WTC11 (cell line): Measurements from ENCODE around the gene STK11. TPM values are rescaled to one million over a fixed set of nuclear protein-coding genes. Genes with fewer than 3 reads are reported as not detected.

Source experiments
- ATAC-seq: fragments of 200-7000 bp; cut with Tn5 transposase; 2 replicates; pipeline ENCODE4 v1.10.0; 2021; ENCODE audit warnings: mild to moderate bottlenecking, moderate library complexity
- CTCF ChIA-PET: fragments of 300-600 bp; sonication (Branson Sonifier 250); formaldehyde crosslinking; loops from one replicate; lab custom pipeline; 2021; ENCODE audit warnings: antibody characterized with exemption; lab: Charles Lee
- POLR2A ChIA-PET: fragments of 350-600 bp; sonication (Branson Sonifier 250); formaldehyde crosslinking; loops from one replicate; lab custom pipeline; 2021; ENCODE audit warnings: antibody characterized with exemption; lab: Charles Lee
- DNase-seq: peaks from one replicate; pipeline ENCODE4 v3.0.0; 2021; ENCODE audit warnings: low spot score
- H3K27ac Mint-ChIP-seq: 2 replicates; pipeline ENCODE4 v1.8.0; 2021; ENCODE audit warnings: mixed read lengths
- H3K27me3 Mint-ChIP-seq: 2 replicates; pipeline ENCODE4 v1.8.0; 2021; ENCODE audit warnings: low read depth, mild to moderate bottlenecking, moderate library complexity, mixed read lengths
- H3K36me3 Mint-ChIP-seq: 2 replicates; pipeline ENCODE4 v1.8.0; 2021; ENCODE audit warnings: mixed read lengths
- H3K4me1 Mint-ChIP-seq: 2 replicates; pipeline ENCODE4 v1.8.0; 2022; ENCODE audit warnings: mixed read lengths
- H3K4me3 Mint-ChIP-seq: 2 replicates; pipeline ENCODE4 v1.8.0; 2021; ENCODE audit warnings: mild to moderate bottlenecking, moderate library complexity, mixed read lengths
- H3K9me3 Mint-ChIP-seq: 2 replicates; pipeline ENCODE4 v1.8.0; 2021; ENCODE audit warnings: mixed read lengths
- ATF2 ChIP-seq: sonication (generic); formaldehyde crosslinking; IDR thresholded peaks from 2 replicates; pipeline ENCODE4 v1.8.1; 2022; ENCODE audit warnings: low read depth, missing genetic modification reagents, borderline replicate concordance
- CTCF ChIP-seq: fragments of 200-600 bp; IDR thresholded peaks from 2 replicates; pipeline ENCODE4 v1.8.0; 2022; ENCODE audit warnings: antibody characterized with exemption
- FOXP4 ChIP-seq: sonication (generic); formaldehyde crosslinking; IDR thresholded peaks from 2 replicates; pipeline ENCODE4 v1.8.0; 2022; ENCODE audit warnings: mild to moderate bottlenecking, missing genetic modification reagents
- GABPB1 ChIP-seq: sonication (generic); formaldehyde crosslinking; IDR thresholded peaks from 2 replicates; pipeline ENCODE4 v1.8.1; 2023; ENCODE audit warnings: mild to moderate bottlenecking, missing genetic modification reagents
- GTF2I ChIP-seq: fragments of 250-450 bp; sonication (Bioruptor Pico); conservative IDR thresholded peaks from 2 replicates; pipeline ENCODE4 v1.4.0; 2021; ENCODE audit warnings: mild to moderate bottlenecking
- HMGA2 ChIP-seq: fragments of 250-450 bp; sonication (Bioruptor Pico); IDR thresholded peaks from 2 replicates; pipeline ENCODE4 v1.4.0; 2021; ENCODE audit warnings: mild to moderate bottlenecking, moderate library complexity
- JAZF1 ChIP-seq: fragments of 250-450 bp; sonication (Bioruptor Pico); IDR thresholded peaks from 2 replicates; pipeline ENCODE4 v1.9.0; 2021; ENCODE audit warnings: moderate library complexity, mild to moderate bottlenecking, inconsistent platforms
- JUN ChIP-seq: sonication (generic); formaldehyde crosslinking; IDR thresholded peaks from 2 replicates; pipeline ENCODE4 v1.8.0; 2023; ENCODE audit warnings: mild to moderate bottlenecking, missing genetic modification reagents
- KAT7 ChIP-seq: sonication (generic); formaldehyde crosslinking; IDR thresholded peaks from 2 replicates; pipeline ENCODE4 v1.8.1; 2023; ENCODE audit warnings: missing genetic modification reagents, mild to moderate bottlenecking, borderline replicate concordance
- RORB ChIP-seq: fragments of 250-450 bp; sonication (Bioruptor Pico); IDR thresholded peaks from 2 replicates; pipeline ENCODE4 v1.9.0; 2021; ENCODE audit warnings: mild to moderate bottlenecking
- TEAD1 ChIP-seq: sonication (generic); formaldehyde crosslinking; IDR thresholded peaks from 2 replicates; pipeline ENCODE4 v1.8.0; 2022; ENCODE audit warnings: mild to moderate bottlenecking, missing genetic modification reagents
- TEAD4 ChIP-seq: sonication (generic); formaldehyde crosslinking; IDR thresholded peaks from 2 replicates; pipeline ENCODE4 v1.8.0; 2022; ENCODE audit warnings: mild to moderate bottlenecking, missing genetic modification reagents
- ZBTB21 ChIP-seq: sonication (generic); formaldehyde crosslinking; IDR thresholded peaks from 2 replicates; pipeline ENCODE4 v1.8.1; 2023; ENCODE audit warnings: mild to moderate bottlenecking, missing genetic modification reagents, borderline replicate concordance
- ZNF121 ChIP-seq: sonication (generic); formaldehyde crosslinking; IDR thresholded peaks from 2 replicates; pipeline ENCODE4 v1.8.0; 2023; ENCODE audit warnings: missing genetic modification reagents
- ZNF671 ChIP-seq: fragments of 250-450 bp; sonication (Bioruptor Pico); IDR thresholded peaks from 2 replicates; pipeline ENCODE4 v1.8.0; 2021; ENCODE audit warnings: mild to moderate bottlenecking
- total RNA-seq: library from RNA; stranded (reverse); gene quantifications from 3 replicates; pipeline ENCODE4 v1.2.3, GENCODE V29; 2021
- TF ChIP-seq, protein P1 (sequence below): sonication (generic); formaldehyde crosslinking; IDR thresholded peaks from 2 replicates; pipeline ENCODE4 v1.8.0; 2022; ENCODE audit warnings: mild to moderate bottlenecking, missing genetic modification reagents
- TF ChIP-seq, protein P2 (sequence below): fragments of 250-450 bp; sonication (Bioruptor Pico); conservative IDR thresholded peaks from 2 replicates; pipeline ENCODE4 v1.9.0; 2021; ENCODE audit warnings: mild to moderate bottlenecking
- TF ChIP-seq, protein P3 (sequence below): sonication (generic); formaldehyde crosslinking; IDR thresholded peaks from 2 replicates; pipeline ENCODE4 v1.8.1; 2023; ENCODE audit warnings: mild to moderate bottlenecking, missing genetic modification reagents, borderline replicate concordance
- TF ChIP-seq, protein P4 (sequence below): sonication (generic); formaldehyde crosslinking; IDR thresholded peaks from 2 replicates; pipeline ENCODE4 v1.8.0; 2022; ENCODE audit warnings: missing genetic modification reagents

STK11 gene
- total RNA-seq, 1 experiment from 2014 or later: 112 TPM

GRCh38 chr19:1183543-1184172, 21.9 kb upstream of the STK11 start:
- CTCF ChIA-PET: interaction anchor here (1.7 kb wide), 1 partner anchor 70 kb away, joined by 6 read pairs; no protein-coding TSS in a partner anchor
- no peaks in the 10 kb centered on the region; the same call in 1 of the 2 replicates for H3K27me3 Mint-ChIP-seq
- DNase-seq (no peak), ATAC-seq (no peak)
- POLR2A ChIA-PET: no interaction called here
- H3K4me1 Mint-ChIP-seq: peaks cover 15% of the 10 kb centered on the region
- no peak overlapping the region for H3K27ac Mint-ChIP-seq
- no peak overlapping the region for H3K4me3 Mint-ChIP-seq
- no peaks in the 10 kb centered on the region for H3K9me3 Mint-ChIP-seq
- TF ChIP-seq TEAD4 (CRISPR knock-in tag) (no peak), HMGA2 (no peak), RORB (no peak), JAZF1 (CRISPR knock-in tag) (no peak), FOXP4 (CRISPR knock-in tag) (no peak), JUN (no peak), GABPB1 (CRISPR knock-in tag) (no peak; the same call in 1 of the 2 replicates), ZBTB21 (CRISPR knock-in tag) (no peak), GTF2I (no peak), KAT7 (CRISPR knock-in tag) (no peak)
- TF ChIP-seq, protein P1, sequence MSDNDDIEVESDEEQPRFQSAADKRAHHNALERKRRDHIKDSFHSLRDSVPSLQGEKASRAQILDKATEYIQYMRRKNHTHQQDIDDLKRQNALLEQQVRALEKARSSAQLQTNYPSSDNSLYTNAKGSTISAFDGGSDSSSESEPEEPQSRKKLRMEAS (CRISPR knock-in tag): no peak
- H3K36me3 Mint-ChIP-seq: no peaks in the 10 kb centered on the region

DNA sequence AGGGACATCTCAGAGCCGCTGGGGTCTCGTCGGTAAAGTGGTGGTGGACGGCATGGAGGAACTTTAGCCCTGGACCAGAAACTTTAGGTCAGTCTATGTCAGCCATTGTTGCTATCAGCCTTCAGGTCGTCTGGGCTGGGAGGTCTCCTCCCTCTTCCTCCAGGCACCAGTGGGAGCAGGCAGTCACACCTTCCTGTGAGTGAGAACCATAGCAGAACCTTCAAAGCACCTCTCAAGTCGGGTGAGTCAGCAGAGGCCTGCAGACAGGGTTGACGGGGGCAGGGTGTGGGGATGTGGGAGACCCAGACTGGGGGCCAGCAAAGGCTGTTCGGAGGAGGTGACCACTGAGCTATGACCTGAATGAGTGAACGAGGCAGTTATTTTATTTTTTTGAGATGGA, 16.2 kb upstream of the STK11 start:
- Mint-ChIP-seq H3K36me3 (no peaks in the 10 kb centered on the region), H3K4me3 (no peak overlapping the region), H3K4me1 (peaks cover 4% of the 10 kb centered on the region; the same call in 1 of the 2 replicates), H3K9me3 (no peaks in the 10 kb centered on the region), H3K27me3 (no peaks in the 10 kb centered on the region; the same call in 1 of the 2 replicates), H3K27ac (0 out of 2 replicates have a peak overlapping the region, but pooled peaks have one; percentile 23)
- ATAC-seq: no peak
- ChIA-PET POLR2A (no interaction called here), CTCF (interaction anchor here (1.0 to 6.7 kb wide), 2 partner anchors 77 kb away, joined by 3 to 69 read pairs; no protein-coding TSS in a partner anchor)
- no peak for DNase-seq
- no peak for TF ChIP-seq ZNF671 (CRISPR knock-in tag)
- TF ChIP-seq ZNF121 (CRISPR knock-in tag): no peak
- TF ChIP-seq, protein P1 (CRISPR knock-in tag): no peak
- TF ChIP-seq ATF2 (CRISPR knock-in tag): no peak
- TF ChIP-seq, protein P2, sequence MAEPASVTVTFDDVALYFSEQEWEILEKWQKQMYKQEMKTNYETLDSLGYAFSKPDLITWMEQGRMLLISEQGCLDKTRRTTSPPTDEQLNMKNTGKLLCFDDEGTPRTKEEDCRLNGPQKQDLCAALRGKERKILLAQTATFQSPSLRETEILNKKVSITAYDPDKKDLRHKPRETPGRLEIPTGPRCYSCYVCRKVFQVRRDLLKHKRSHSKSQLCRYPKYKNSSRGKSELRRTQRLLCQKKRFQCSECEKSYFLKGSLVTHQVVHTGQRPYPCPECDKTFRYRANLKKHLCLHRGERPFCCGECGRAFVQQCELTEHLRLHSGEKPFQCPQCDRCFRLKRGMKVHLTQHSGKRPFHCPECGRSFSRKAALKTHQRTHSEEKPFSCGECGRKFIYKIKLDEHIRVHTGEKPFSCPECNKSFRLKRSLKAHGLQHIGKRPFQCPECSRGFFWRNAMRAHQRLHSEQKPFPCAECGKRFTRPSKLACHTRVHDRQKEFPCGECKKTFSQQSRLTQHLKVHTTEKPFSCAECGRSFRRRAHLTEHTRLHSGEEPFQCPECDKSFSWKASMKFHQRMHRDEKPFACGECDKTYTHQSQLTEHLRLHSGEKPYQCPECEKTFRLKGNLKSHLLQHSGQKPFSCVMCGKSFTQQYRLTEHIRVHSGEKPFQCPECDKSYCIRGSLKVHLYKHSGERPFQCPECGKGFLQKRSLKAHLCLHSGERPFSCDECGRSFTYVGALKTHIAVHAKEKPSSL (CRISPR knock-in tag): no peak
- TF ChIP-seq CTCF: no peak
- no peak for TF ChIP-seq KAT7 (CRISPR knock-in tag)
- TF ChIP-seq, protein P3, sequence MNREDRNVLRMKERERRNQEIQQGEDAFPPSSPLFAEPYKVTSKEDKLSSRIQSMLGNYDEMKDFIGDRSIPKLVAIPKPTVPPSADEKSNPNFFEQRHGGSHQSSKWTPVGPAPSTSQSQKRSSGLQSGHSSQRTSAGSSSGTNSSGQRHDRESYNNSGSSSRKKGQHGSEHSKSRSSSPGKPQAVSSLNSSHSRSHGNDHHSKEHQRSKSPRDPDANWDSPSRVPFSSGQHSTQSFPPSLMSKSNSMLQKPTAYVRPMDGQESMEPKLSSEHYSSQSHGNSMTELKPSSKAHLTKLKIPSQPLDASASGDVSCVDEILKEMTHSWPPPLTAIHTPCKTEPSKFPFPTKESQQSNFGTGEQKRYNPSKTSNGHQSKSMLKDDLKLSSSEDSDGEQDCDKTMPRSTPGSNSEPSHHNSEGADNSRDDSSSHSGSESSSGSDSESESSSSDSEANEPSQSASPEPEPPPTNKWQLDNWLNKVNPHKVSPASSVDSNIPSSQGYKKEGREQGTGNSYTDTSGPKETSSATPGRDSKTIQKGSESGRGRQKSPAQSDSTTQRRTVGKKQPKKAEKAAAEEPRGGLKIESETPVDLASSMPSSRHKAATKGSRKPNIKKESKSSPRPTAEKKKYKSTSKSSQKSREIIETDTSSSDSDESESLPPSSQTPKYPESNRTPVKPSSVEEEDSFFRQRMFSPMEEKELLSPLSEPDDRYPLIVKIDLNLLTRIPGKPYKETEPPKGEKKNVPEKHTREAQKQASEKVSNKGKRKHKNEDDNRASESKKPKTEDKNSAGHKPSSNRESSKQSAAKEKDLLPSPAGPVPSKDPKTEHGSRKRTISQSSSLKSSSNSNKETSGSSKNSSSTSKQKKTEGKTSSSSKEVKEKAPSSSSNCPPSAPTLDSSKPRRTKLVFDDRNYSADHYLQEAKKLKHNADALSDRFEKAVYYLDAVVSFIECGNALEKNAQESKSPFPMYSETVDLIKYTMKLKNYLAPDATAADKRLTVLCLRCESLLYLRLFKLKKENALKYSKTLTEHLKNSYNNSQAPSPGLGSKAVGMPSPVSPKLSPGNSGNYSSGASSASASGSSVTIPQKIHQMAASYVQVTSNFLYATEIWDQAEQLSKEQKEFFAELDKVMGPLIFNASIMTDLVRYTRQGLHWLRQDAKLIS (CRISPR knock-in tag): no peak
- no peak for TF ChIP-seq TEAD1 (CRISPR knock-in tag)
- TF ChIP-seq, protein P4, sequence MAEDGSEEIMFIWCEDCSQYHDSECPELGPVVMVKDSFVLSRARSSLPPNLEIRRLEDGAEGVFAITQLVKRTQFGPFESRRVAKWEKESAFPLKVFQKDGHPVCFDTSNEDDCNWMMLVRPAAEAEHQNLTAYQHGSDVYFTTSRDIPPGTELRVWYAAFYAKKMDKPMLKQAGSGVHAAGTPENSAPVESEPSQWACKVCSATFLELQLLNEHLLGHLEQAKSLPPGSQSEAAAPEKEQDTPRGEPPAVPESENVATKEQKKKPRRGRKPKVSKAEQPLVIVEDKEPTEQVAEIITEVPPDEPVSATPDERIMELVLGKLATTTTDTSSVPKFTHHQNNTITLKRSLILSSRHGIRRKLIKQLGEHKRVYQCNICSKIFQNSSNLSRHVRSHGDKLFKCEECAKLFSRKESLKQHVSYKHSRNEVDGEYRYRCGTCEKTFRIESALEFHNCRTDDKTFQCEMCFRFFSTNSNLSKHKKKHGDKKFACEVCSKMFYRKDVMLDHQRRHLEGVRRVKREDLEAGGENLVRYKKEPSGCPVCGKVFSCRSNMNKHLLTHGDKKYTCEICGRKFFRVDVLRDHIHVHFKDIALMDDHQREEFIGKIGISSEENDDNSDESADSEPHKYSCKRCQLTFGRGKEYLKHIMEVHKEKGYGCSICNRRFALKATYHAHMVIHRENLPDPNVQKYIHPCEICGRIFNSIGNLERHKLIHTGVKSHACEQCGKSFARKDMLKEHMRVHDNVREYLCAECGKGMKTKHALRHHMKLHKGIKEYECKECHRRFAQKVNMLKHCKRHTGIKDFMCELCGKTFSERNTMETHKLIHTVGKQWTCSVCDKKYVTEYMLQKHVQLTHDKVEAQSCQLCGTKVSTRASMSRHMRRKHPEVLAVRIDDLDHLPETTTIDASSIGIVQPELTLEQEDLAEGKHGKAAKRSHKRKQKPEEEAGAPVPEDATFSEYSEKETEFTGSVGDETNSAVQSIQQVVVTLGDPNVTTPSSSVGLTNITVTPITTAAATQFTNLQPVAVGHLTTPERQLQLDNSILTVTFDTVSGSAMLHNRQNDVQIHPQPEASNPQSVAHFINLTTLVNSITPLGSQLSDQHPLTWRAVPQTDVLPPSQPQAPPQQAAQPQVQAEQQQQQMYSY: no peak
